ENCODE measurements around the gene PFDN1. TPM values are rescaled to one million over a fixed set of nuclear protein-coding genes. Genes with fewer than 3 reads are reported as not detected.

The PFDN1 gene
- total RNA-seq, 1 experiment from 2014 or later, result 91.9 TPM

DNA sequence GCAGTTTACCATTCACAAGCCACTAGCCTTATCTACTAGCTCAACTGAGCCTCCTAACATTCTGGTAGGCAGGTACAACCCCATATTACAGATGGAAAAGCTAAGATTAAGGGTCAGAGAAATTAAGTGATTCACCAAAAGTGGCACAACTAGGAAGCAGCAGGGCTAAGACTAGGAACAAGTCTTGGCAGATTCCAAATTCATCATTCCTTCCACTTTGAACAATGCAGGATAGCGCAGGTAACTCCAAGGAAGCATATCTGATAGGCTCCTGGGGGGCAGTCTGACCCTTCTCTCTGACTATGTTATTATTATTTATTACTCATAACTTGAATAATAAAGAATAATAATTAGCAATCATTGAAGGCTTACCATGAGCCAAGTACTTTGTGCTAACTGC, 35.0 kb upstream of the PFDN1 start:
- peaks cover 41% of the 10 kb centered on the region for H3K4me1 ChIP-seq (ENCODE audit: insufficient read depth, low read length)
- no peak overlapping the region for H2AFZ ChIP-seq (ENCODE audit: low read length)
- TF ChIP-seq EZH2phosphoT487 (IDR thresholded peaks at IDR 0.05; ENCODE audit: borderline replicate concordance, low read length) (no peak), CTCF (conservative IDR thresholded peaks at IDR 0.05; ENCODE audit: low read depth, low read length) (no peak), EZH2 (IDR thresholded peaks at IDR 0.05; ENCODE audit: low read length, unreplicated experiment) (no peak)
- no peak for ATAC-seq
- H3K4me2 ChIP-seq (ENCODE audit: low read length), result peak overlapping the region; percentile 35; the same call in 1 of the 2 replicates
- H3K79me2 ChIP-seq (ENCODE audit: low read length), result peaks cover 51% of the 10 kb centered on the region
- no peak overlapping the region; the same call in 1 of the 2 replicates for H3K27ac ChIP-seq (ENCODE audit: low read length)
- H4K20me1 ChIP-seq (ENCODE audit: low read length), result peaks cover 43% of the 10 kb centered on the region
- no peak overlapping the region for H3K9ac ChIP-seq (ENCODE audit: low read length)
- DNase-seq, result no peak
- no peaks in the 10 kb centered on the region for H3K9me2 ChIP-seq (replicated peaks; ENCODE audit: low read length)
- BruUV-seq (replicated peaks), result no TSS peak
- intact Hi-C loops (cut with micrococcal nuclease), result no loop called here
- no peak overlapping the region for H3K4me3 ChIP-seq (ENCODE audit: low read length)
- POLR2A ChIA-PET (ENCODE audit: unreplicated experiment), result interaction anchor here (1.0 kb wide), 1 partner anchor 9 kb away, joined by 3 read pairs; the partner anchor contains the start of gene HBEGF
- no peaks in the 10 kb centered on the region for H3K9me3 ChIP-seq (ENCODE audit: low read length)
- no peaks in the 10 kb centered on the region for H3K27me3 ChIP-seq (ENCODE audit: low read length)
- CTCF ChIA-PET, result interaction anchor here (1.5 kb wide), 1 partner anchor 94 kb away, joined by 3 read pairs; no protein-coding TSS in a partner anchor
- H3K36me3 ChIP-seq (ENCODE audit: low read depth, low read length), result peaks cover 79% of the 10 kb centered on the region
- H3F3A ChIP-seq (ENCODE audit: low read length, unreplicated experiment), result peaks cover 6% of the 10 kb centered on the region

GRCh38 chr5:140336388-140336787, 33.5 kb upstream of the PFDN1 start:
- peaks cover 29% of the 10 kb centered on the region for H3K4me1 ChIP-seq (ENCODE audit: insufficient read depth, low read length)
- no peak for ATAC-seq
- intact Hi-C loops (cut with micrococcal nuclease), result no loop called here
- no peaks in the 10 kb centered on the region for H3K27me3 ChIP-seq (ENCODE audit: low read length)
- DNase-seq, result no peak
- POLR2A ChIA-PET (ENCODE audit: unreplicated experiment), result interaction anchor here (1.3 kb wide), 1 partner anchor 9 kb away, joined by 3 read pairs; no protein-coding TSS in a partner anchor
- BruUV-seq (replicated peaks), result no TSS peak
- H3K27ac ChIP-seq (ENCODE audit: low read length), result no peak overlapping the region
- TF ChIP-seq EZH2 (IDR thresholded peaks at IDR 0.05; ENCODE audit: low read length, unreplicated experiment) (no peak), EZH2phosphoT487 (IDR thresholded peaks at IDR 0.05; ENCODE audit: borderline replicate concordance, low read length) (no peak), CTCF (conservative IDR thresholded peaks at IDR 0.05; ENCODE audit: low read depth, low read length) (no peak)
- H3K36me3 ChIP-seq (ENCODE audit: low read depth, low read length), result peaks cover 69% of the 10 kb centered on the region
- H3K79me2 ChIP-seq (ENCODE audit: low read length), result peaks cover 36% of the 10 kb centered on the region
- H4K20me1 ChIP-seq (ENCODE audit: low read length), result peaks cover 30% of the 10 kb centered on the region
- no peak overlapping the region for H2AFZ ChIP-seq (ENCODE audit: low read length)
- H3K9me2 ChIP-seq (replicated peaks; ENCODE audit: low read length), result no peaks in the 10 kb centered on the region
- no peak overlapping the region for H3K4me3 ChIP-seq (ENCODE audit: low read length)
- H3K9me3 ChIP-seq (ENCODE audit: low read length), result no peaks in the 10 kb centered on the region
- H3K9ac ChIP-seq (ENCODE audit: low read length), result no peak overlapping the region
- no peak overlapping the region for H3K4me2 ChIP-seq (ENCODE audit: low read length)
- CTCF ChIA-PET, result interaction anchor here (0.6 kb wide), 1 partner anchor 9 kb away, joined by 9 read pairs; no protein-coding TSS in a partner anchor
- H3F3A ChIP-seq (ENCODE audit: low read length, unreplicated experiment), result peaks cover 6% of the 10 kb centered on the region

GRCh38 chr5:140331638-140332037, 28.7 kb upstream of the PFDN1 start:
- intact Hi-C loops (cut with micrococcal nuclease), result no loop called here
- Histone ChIP-seq H3K9ac (ENCODE audit: low read length) (no peak overlapping the region), H3K9me2 (replicated peaks; ENCODE audit: low read length) (no peaks in the 10 kb centered on the region), H3K79me2 (ENCODE audit: low read length) (peaks cover 5% of the 10 kb centered on the region; the same call in 1 of the 2 replicates), H3K4me2 (ENCODE audit: low read length) (no peak overlapping the region), H3K27me3 (ENCODE audit: low read length) (no peaks in the 10 kb centered on the region), H3K9me3 (ENCODE audit: low read length) (no peaks in the 10 kb centered on the region), H3K27ac (ENCODE audit: low read length) (no peak overlapping the region), H2AFZ (ENCODE audit: low read length) (no peak overlapping the region), H4K20me1 (ENCODE audit: low read length) (peaks cover 8% of the 10 kb centered on the region), H3K4me1 (ENCODE audit: insufficient read depth, low read length) (peaks cover 9% of the 10 kb centered on the region), H3K4me3 (ENCODE audit: low read length) (no peak overlapping the region), H3F3A (ENCODE audit: low read length, unreplicated experiment) (no peaks in the 10 kb centered on the region), H3K36me3 (ENCODE audit: low read depth, low read length) (peaks cover 36% of the 10 kb centered on the region)
- DNase-seq, result no peak
- TF ChIP-seq EZH2phosphoT487 (IDR thresholded peaks at IDR 0.05; ENCODE audit: borderline replicate concordance, low read length), result no peak
- no peak for TF ChIP-seq EZH2 (IDR thresholded peaks at IDR 0.05; ENCODE audit: low read length, unreplicated experiment)
- TF ChIP-seq CTCF (conservative IDR thresholded peaks at IDR 0.05; ENCODE audit: low read depth, low read length), result no peak
- ChIA-PET POLR2A (ENCODE audit: unreplicated experiment) (interaction anchor here (0.6 kb wide), 1 partner anchor 19 kb away, joined by 4 read pairs; no protein-coding TSS in a partner anchor), CTCF (no interaction called here)
- ATAC-seq, result no peak
- BruUV-seq (replicated peaks), result no TSS peak
